ENCODE measurements around the gene S100A9. TPM values are rescaled to one million over a fixed set of nuclear protein-coding genes. Genes with fewer than 3 reads are reported as not detected.
A peak's percentile ranks its signal among the peaks of the same experiment; 100 is the strongest.

The S100A9 gene
- total and polyA plus RNA-seq, 2 experiments from 2014 or later = 3.2 to 6.4 TPM

GRCh38 chr1:153353226-153353947 is 4.3 kb upstream of the S100A9 start:
- no peaks in the 10 kb centered on the region for H3K4me1 ChIP-seq (ENCODE audit: insufficient read depth)
- TF ChIP-seq CTCF (IDR thresholded peaks at IDR 0.05; ENCODE audit: poor library complexity) (peak; percentile 33), EZH2phosphoT487 (IDR thresholded peaks at IDR 0.05; ENCODE audit: low read depth, severe bottlenecking, unreplicated experiment) (no peak)
- 72% methylated on average over 7 of the region's 7 CpGs for WGBS (ENCODE audit: low lambda C conversion rate, missing lambda C conversion rate)
- no peaks in the 10 kb centered on the region for H4K20me1 ChIP-seq (ENCODE audit: insufficient read depth, poor library complexity, severe bottlenecking)
- H3K4me2 ChIP-seq = no peak overlapping the region
- H2AFZ ChIP-seq = no peak overlapping the region
- no peaks in the 10 kb centered on the region for H3K9me2 ChIP-seq (replicated peaks; ENCODE audit: insufficient read depth)
- no peaks in the 10 kb centered on the region for H3K79me2 ChIP-seq
- peak; percentile 37 for DNase-seq (ENCODE audit: low spot score)
- H3K27ac ChIP-seq = no peak overlapping the region
- peaks cover 21% of the 10 kb centered on the region for H3K27me3 ChIP-seq
- no peak overlapping the region for H3K4me3 ChIP-seq
- H3K36me3 ChIP-seq (replicated peaks; ENCODE audit: insufficient read depth, low read depth) = no peaks in the 10 kb centered on the region
- no peaks in the 10 kb centered on the region for H3K9me3 ChIP-seq (ENCODE audit: low read depth)

- Histone ChIP-seq H3K4me2 (no peak overlapping the region), H3K9me2 (replicated peaks; ENCODE audit: insufficient read depth) (no peaks in the 10 kb centered on the region), H3K79me2 (no peaks in the 10 kb centered on the region), H3K4me3 (no peak overlapping the region), H3K36me3 (replicated peaks; ENCODE audit: insufficient read depth, low read depth) (no peaks in the 10 kb centered on the region), H3K4me1 (ENCODE audit: insufficient read depth) (no peaks in the 10 kb centered on the region), H3K9me3 (ENCODE audit: low read depth) (no peaks in the 10 kb centered on the region), H2AFZ (no peak overlapping the region), H4K20me1 (ENCODE audit: insufficient read depth, poor library complexity, severe bottlenecking) (no peaks in the 10 kb centered on the region), H3K27me3 (peaks cover 17% of the 10 kb centered on the region), H3K27ac (no peak overlapping the region)
- no peak for TF ChIP-seq EZH2phosphoT487 (IDR thresholded peaks at IDR 0.05; ENCODE audit: low read depth, severe bottlenecking, unreplicated experiment)
- TF ChIP-seq EZH2 (IDR thresholded peaks at IDR 0.05; ENCODE audit: borderline replicate concordance) = no peak
- TF ChIP-seq CTCF (IDR thresholded peaks at IDR 0.05; ENCODE audit: poor library complexity) = no peak
- no peak for DNase-seq (ENCODE audit: low spot score)
- 77% methylated on average over 8 of the region's 8 CpGs for WGBS (ENCODE audit: low lambda C conversion rate, missing lambda C conversion rate)
Observed at GRCh38 chr1:153354515-153355193, 3.0 kb upstream of the S100A9 start.

GRCh38 chr1:153355445-153356071 is 2.1 kb upstream of the S100A9 start:
- 54% methylated on average over 10 of the region's 10 CpGs for WGBS (ENCODE audit: low lambda C conversion rate, missing lambda C conversion rate)
- H3K79me2 ChIP-seq = no peaks in the 10 kb centered on the region
- H4K20me1 ChIP-seq (ENCODE audit: insufficient read depth, poor library complexity, severe bottlenecking) = no peaks in the 10 kb centered on the region
- H2AFZ ChIP-seq = no peak overlapping the region
- no peaks in the 10 kb centered on the region for H3K9me2 ChIP-seq (replicated peaks; ENCODE audit: insufficient read depth)
- no peaks in the 10 kb centered on the region for H3K4me1 ChIP-seq (ENCODE audit: insufficient read depth)
- DNase-seq (ENCODE audit: low spot score) = peak; percentile 76
- no peak overlapping the region for H3K4me3 ChIP-seq
- no peaks in the 10 kb centered on the region for H3K36me3 ChIP-seq (replicated peaks; ENCODE audit: insufficient read depth, low read depth)
- peak; percentile 48 for TF ChIP-seq CTCF (IDR thresholded peaks at IDR 0.05; ENCODE audit: poor library complexity)
- no peak for TF ChIP-seq EZH2 (IDR thresholded peaks at IDR 0.05; ENCODE audit: borderline replicate concordance)
- H3K9me3 ChIP-seq (ENCODE audit: low read depth) = no peaks in the 10 kb centered on the region
- H3K27ac ChIP-seq = no peak overlapping the region
- H3K27me3 ChIP-seq = peaks cover 13% of the 10 kb centered on the region
- no peak overlapping the region for H3K4me2 ChIP-seq
